Caco-2 (cell line): ENCODE measurements around the gene COL3A1. TPM values are rescaled to one million over a fixed set of nuclear protein-coding genes. Genes with fewer than 3 reads are reported as not detected.

ENCODE experiments used
- BruUV-seq: library from RNA; stranded (reverse); fragments of 400-500 nt; replicated peaks from 2 replicates; lab custom pipeline; 2021; lab: Mats Ljungman, UMichigan
- CTCF ChIA-PET: fragments of 300-600 bp; sonication (Branson Sonifier 250); formaldehyde crosslinking; loops from one replicate; lab custom pipeline; 2022; ENCODE audit warnings: antibody characterized with exemption; lab: Charles Lee
- POLR2A ChIA-PET: fragments of 300-600 bp; sonication (Branson Sonifier 250); formaldehyde crosslinking; loops from one replicate; lab custom pipeline; 2022; ENCODE audit warnings: antibody characterized with exemption; lab: Charles Lee
- DNase-seq, 2 experiments: peaks; one replicate each; pipeline versions ENCODE4 v3.0.0 to v3.0.0-alpha.2; 2020 to 2022
- H3K27me3 ChIP-seq: replicated peaks from 2 replicates; pipeline ENCODE4 v1.6.0; 2011; ENCODE audit warnings: low read length; ENCODE audit not compliant: control insufficient read depth, insufficient read depth
- H3K36me3 ChIP-seq: 2 replicates; pipeline ENCODE4 v1.5.1; 2011; ENCODE audit warnings: low read length; ENCODE audit not compliant: control insufficient read depth, insufficient read depth
- H3K4me1 ChIP-seq: fragments of 250-450 bp; sonication (Bioruptor Pico); 2 replicates; pipeline ENCODE4 v1.5.1; 2020; ENCODE audit warnings: mild to moderate bottlenecking
- H3K4me3 ChIP-seq: 2 replicates; pipeline ENCODE4 v1.5.1; 2011; ENCODE audit warnings: low read depth, mild to moderate bottlenecking, control low read depth, low read length
- H3K9me3 ChIP-seq: fragments of 250-450 bp; sonication (Bioruptor Pico); 2 replicates; pipeline ENCODE4 v1.5.1; 2020; ENCODE audit warnings: mild to moderate bottlenecking, moderate library complexity
- H3K27ac Mint-ChIP-seq: one replicate; pipeline ENCODE4 v1.8.0; 2022; ENCODE audit warnings: mixed read lengths; ENCODE audit not compliant: unreplicated experiment
- H3K27me3 Mint-ChIP-seq: one replicate; pipeline ENCODE4 v1.8.0; 2022; ENCODE audit warnings: mixed read lengths; ENCODE audit not compliant: insufficient read depth, unreplicated experiment
- H3K36me3 Mint-ChIP-seq: one replicate; pipeline ENCODE4 v1.8.0; 2022; ENCODE audit warnings: mild to moderate bottlenecking, mixed read lengths; ENCODE audit not compliant: insufficient read depth, unreplicated experiment
- H3K4me1 Mint-ChIP-seq: one replicate; pipeline ENCODE4 v1.8.0; 2022; ENCODE audit warnings: low read depth, mixed read lengths; ENCODE audit not compliant: unreplicated experiment
- H3K4me3 Mint-ChIP-seq: one replicate; pipeline ENCODE4 v1.8.0; 2022; ENCODE audit warnings: mild to moderate bottlenecking, moderate library complexity, mixed read lengths; ENCODE audit not compliant: unreplicated experiment
- H3K9me3 Mint-ChIP-seq: one replicate; pipeline ENCODE4 v1.8.0; 2022; ENCODE audit warnings: mixed read lengths; ENCODE audit not compliant: unreplicated experiment
- CTCF ChIP-seq, 2 experiments: fragments of 200-600 bp in 1 of 2; IDR thresholded peaks; 1 replicate in 1 of 2; 2 replicates in 1 of 2; pipeline versions ENCODE4 v1.5.1 to v1.8.0; 2011 to 2022; ENCODE audit warnings: antibody characterized with exemption in 1 of 2, control low read depth in 1 of 2, inconsistent platforms in 1 of 2, low read depth in 1 of 2, low read length in 1 of 2, mild to moderate bottlenecking in 1 of 2, moderate library complexity in 1 of 2; ENCODE audit not compliant: insufficient read depth in 1 of 2, severe bottlenecking in 1 of 2, unreplicated experiment in 1 of 2
- intact Hi-C: fragments of 100-400 bp; cut with micrococcal nuclease; formaldehyde crosslinking; loops from one replicate; pipeline ENCODE4 v1.10.0; 2022; ENCODE audit not compliant: unreplicated experiment
- total RNA-seq: library from RNA; stranded (reverse); gene quantifications from 2 replicates; pipeline ENCODE4 v1.2.3, GENCODE V29; 2022

COL3A1 gene
- total RNA-seq, 1 experiment from 2014 or later: 25.4 TPM

GRCh38 chr2:189000221-189000620, 26.0 kb downstream of the COL3A1 start:
- Mint-ChIP-seq H3K36me3 (no peaks in the 10 kb centered on the region), H3K27me3 (no peaks in the 10 kb centered on the region), H3K4me1 (no peaks in the 10 kb centered on the region), H3K4me3 (no peak overlapping the region), H3K9me3 (no peaks in the 10 kb centered on the region), H3K27ac (no peak overlapping the region)
- ChIA-PET CTCF (no interaction called here), POLR2A (no interaction called here)
- Histone ChIP-seq H3K4me1 (no peaks in the 10 kb centered on the region), H3K27me3 (no peaks in the 10 kb centered on the region), H3K4me3 (no peak overlapping the region), H3K36me3 (no peaks in the 10 kb centered on the region; the same call in 1 of the 2 replicates), H3K9me3 (no peaks in the 10 kb centered on the region)
- BruUV-seq: no TSS peak
- intact Hi-C loops: no loop called here
- DNase-seq: no peak
- TF ChIP-seq CTCF (IDR thresholded peaks at IDR 0.05; ENCODE audit: insufficient read depth in 1 of 2, low read depth in 1 of 2, low read length in 1 of 2, severe bottlenecking in 1 of 2, unreplicated experiment in 1 of 2): no peak

GRCh38 chr2:189002079-189002478, 27.9 kb downstream of the COL3A1 start:
- no peaks in the 10 kb centered on the region for H3K27me3 ChIP-seq
- BruUV-seq: no TSS peak
- H3K9me3 ChIP-seq: no peaks in the 10 kb centered on the region
- H3K4me3 ChIP-seq: no peak overlapping the region
- H3K4me1 Mint-ChIP-seq: no peaks in the 10 kb centered on the region
- DNase-seq: no peak
- H3K36me3 Mint-ChIP-seq: no peaks in the 10 kb centered on the region
- no peak overlapping the region for H3K27ac Mint-ChIP-seq
- H3K36me3 ChIP-seq: no peaks in the 10 kb centered on the region; the same call in 1 of the 2 replicates
- intact Hi-C loops: no loop called here
- no peak for TF ChIP-seq CTCF (IDR thresholded peaks at IDR 0.05; ENCODE audit: insufficient read depth in 1 of 2, low read depth in 1 of 2, low read length in 1 of 2, severe bottlenecking in 1 of 2, unreplicated experiment in 1 of 2)
- H3K4me3 Mint-ChIP-seq: no peak overlapping the region
- H3K4me1 ChIP-seq: no peaks in the 10 kb centered on the region
- no peaks in the 10 kb centered on the region for H3K9me3 Mint-ChIP-seq
- no peaks in the 10 kb centered on the region for H3K27me3 Mint-ChIP-seq
- ChIA-PET CTCF (no interaction called here), POLR2A (no interaction called here)

GRCh38 chr2:189008555-189009262, 34.5 kb downstream of the COL3A1 start:
- no peaks in the 10 kb centered on the region for H3K27me3 ChIP-seq

More at GRCh38 chr2:189008555-189009262, 34.5 kb downstream of the COL3A1 start:
- Mint-ChIP-seq H3K4me1 (no peaks in the 10 kb centered on the region), H3K27ac (no peak overlapping the region), H3K27me3 (no peaks in the 10 kb centered on the region), H3K9me3 (no peaks in the 10 kb centered on the region), H3K4me3 (no peak overlapping the region), H3K36me3 (peaks cover 5% of the 10 kb centered on the region)
- no TSS peak for BruUV-seq
- intact Hi-C loops: no loop called here
- CTCF ChIA-PET: no interaction called here
- no peak for TF ChIP-seq CTCF (IDR thresholded peaks at IDR 0.05; ENCODE audit: insufficient read depth in 1 of 2, low read depth in 1 of 2, low read length in 1 of 2, severe bottlenecking in 1 of 2, unreplicated experiment in 1 of 2)
- Histone ChIP-seq H3K36me3 (no peaks in the 10 kb centered on the region), H3K4me1 (no peaks in the 10 kb centered on the region), H3K9me3 (no peaks in the 10 kb centered on the region), H3K4me3 (no peak overlapping the region)
- POLR2A ChIA-PET: no interaction called here
- no peak for DNase-seq
